Measurements from ENCODE around the gene GCK.

- TF ChIP-seq CTCF (IDR thresholded peaks at IDR 0.05): no peak
- TF ChIP-seq ZFX (IDR thresholded peaks at IDR 0.05; ENCODE audit: borderline replicate concordance): no peak
These were observed 12.8 kb downstream of the GCK start for GRCh38 chr7:44176486-44176885.

Data from 22Rv1 (cell line).